HG02798 (cell line): Measurements from ENCODE around the gene MAGEA9.
A peak's percentile ranks its signal among the peaks of the same experiment; 100 is the strongest.
"Not testable (repeated sequence)": the region's sequence is repeated elsewhere in the genome, so short reads cannot be mapped to it uniquely, and the experiment has no call there.

Source experiments
- ATAC-seq: cut with Tn5 transposase; IDR thresholded peaks from one replicate; pipeline ENCODE4 v1.9.1; 2021; ENCODE audit warnings: mild to moderate bottlenecking; ENCODE audit not compliant: unreplicated experiment, poor library complexity

The MAGEA9 gene, protein sequence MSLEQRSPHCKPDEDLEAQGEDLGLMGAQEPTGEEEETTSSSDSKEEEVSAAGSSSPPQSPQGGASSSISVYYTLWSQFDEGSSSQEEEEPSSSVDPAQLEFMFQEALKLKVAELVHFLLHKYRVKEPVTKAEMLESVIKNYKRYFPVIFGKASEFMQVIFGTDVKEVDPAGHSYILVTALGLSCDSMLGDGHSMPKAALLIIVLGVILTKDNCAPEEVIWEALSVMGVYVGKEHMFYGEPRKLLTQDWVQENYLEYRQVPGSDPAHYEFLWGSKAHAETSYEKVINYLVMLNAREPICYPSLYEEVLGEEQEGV

GRCh38 chrX:149781727-149782126 lies at the start of gene MAGEA9:
Gene MAGEA9 (plus strand): TSS chrX:149781930. CDS start chrX:149786211, 4,281 bp downstream.
- ATAC-seq, result not testable (repeated sequence)

GRCh38 chrX:149742269-149742668 lies 39.5 kb upstream of the MAGEA9 start:
- not testable (repeated sequence) for ATAC-seq

DNA sequence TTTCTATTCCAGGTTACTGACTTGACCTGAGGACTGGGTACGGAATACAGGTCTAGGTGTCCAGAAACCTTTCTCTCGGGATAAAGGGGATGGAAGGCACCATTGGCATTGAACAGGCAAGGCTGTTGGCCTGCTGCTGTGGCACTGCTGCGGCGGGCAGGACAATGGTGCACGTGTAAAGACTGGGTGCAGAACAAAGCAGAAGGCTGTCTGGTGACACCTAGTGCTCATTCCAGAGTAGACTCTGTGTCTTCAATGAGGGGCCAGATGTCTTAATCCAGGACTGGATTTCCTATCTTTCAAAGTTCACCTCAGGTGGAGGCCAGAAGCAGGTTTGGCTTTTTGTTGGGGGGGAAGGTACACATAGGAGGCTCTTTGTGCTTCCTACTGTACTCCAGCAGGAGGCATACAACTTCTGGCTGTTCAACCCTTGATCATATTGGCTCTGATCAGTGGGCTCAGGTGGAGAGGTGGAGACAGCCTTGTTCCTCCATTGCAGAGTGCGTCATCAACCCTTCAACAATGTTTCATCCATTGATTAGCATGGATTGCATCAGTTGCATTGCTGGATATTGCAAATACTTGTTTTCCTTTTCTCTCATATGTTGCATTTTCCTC lies 35.2 kb upstream of the MAGEA9 start:
- ATAC-seq, result not testable (repeated sequence)

GRCh38 chrX:149757206-149758067 lies 24.3 kb upstream of the MAGEA9 start:
- no peak for ATAC-seq

GRCh38 chrX:149758068-149758714 lies 23.5 kb upstream of the MAGEA9 start:
- no peak for ATAC-seq

DNA sequence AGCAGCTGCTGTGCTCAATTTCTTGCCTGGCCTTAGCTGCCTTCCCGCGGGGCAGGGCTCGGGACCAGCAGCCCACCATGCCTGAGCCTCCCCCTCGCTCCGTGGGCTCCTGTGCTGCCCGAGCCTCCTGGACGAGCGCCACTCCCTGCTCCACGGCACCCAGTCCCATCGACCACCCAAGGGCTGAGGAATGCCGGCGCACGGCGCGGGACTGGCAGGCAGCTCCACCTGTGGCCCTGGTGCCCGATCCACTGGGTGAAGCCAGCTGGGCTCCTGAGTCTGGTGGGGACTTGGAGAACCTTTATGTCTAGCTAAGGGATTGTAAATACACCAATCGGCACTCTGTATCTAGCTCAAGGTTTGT lies 23.0 kb upstream of the MAGEA9 start:
- not testable (repeated sequence) for ATAC-seq

- ATAC-seq, result no peak
Measured at GRCh38 chrX:149759824-149760223, 21.9 kb upstream of the MAGEA9 start.

DNA sequence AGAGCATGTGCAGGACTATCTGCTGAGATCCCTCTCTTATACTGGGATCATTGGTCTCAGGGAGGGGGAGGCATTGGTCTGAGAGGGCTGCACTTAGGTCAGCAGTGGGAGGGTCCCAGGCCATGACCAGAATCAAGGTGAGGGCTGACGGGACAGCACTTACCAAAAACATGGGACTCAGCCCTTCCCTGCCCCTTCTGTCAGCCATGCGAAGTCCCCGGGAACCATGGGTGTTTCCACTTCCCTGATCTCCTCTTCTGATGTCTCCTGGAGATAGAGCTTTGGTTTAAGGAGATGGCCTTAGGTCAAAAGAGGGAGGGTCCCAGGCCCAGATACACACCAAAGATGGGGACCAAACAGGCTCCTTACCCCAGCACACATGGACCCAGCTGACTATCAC lies 20.8 kb upstream of the MAGEA9 start:
- no peak for ATAC-seq

DNA sequence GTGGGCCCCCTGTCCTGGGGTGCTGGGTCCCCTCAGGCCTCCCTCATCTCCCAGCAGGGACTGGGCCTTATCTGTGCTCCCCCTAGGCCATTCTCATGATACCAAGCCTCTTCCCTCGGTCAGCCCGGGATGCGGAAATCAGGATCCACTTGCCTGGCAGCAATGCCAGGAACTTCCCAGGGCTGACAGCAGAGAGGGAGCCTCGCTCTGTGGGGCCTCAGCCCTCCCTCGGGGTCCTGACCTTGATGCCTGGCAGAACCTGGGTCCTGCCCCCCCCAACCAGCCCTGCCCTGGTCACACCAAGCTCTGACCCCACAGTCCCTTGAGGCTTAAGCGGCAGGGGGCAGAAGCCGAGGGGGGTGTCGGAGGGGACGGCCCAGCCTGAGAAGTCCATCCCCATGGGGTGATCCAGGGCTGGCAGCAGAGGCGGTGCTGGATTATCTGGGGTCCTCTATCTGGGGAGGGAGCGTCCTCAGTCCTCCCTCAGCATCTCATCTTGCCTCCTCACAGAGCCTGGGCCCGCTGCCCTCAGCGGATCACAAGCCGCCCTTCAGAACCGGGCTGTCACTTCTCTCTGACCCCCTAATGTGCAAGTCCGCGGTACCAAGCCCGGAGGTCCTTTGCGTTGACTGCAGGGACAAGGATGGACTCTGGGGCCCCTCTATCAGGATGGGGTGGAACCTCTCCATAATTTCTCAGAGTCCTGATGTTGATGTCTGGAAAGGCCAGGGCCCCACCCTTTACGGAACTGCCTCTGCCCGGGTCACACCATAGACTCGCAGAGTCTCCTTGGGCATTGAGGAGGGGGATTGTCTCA lies 19.7 kb upstream of the MAGEA9 start:
- ATAC-seq, result not testable (repeated sequence)

DNA sequence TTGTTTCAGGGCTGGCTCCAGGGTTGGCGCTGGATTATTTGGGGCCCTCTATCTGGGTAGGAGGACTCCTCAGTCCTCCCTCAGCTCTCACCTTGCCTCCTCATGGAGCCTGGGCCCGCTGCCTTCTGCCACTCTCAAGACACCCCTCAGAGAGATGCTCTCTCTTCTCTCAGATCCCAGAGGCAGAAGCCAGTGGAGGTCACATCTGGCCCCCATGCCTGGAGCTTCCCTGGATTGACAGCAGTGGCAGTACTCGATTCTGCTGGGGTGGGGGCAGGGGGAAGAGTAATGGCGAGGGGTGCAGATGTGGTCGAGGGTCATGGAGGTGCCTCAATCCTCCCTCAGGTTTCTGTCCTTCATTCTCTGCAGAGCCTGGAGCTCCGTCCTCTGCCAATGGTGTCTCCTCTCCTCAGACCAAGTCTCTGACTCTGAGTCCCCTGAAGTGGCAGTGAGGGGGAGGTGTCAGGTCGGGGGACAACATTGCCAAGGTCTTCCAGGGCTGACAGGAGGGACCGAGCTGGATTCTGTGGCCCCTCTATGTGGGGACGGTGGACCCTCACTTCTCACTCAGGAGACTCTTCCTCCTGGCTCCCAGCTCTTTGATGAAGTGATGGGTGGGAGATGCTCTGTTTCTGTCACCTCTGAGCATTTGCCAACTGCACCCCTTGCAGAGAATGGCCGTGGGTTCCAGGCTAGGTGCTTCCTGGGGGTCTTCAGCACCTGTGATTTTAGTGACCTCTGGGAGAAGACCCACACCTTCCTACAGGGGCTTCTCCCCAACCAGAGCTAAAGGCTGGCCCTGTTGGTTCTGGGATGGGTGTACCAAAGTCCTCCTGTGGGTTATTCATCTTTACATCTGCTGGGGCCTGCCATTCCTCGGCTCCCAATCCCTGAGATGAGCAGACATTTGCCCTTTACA lies 18.8 kb upstream of the MAGEA9 start:
- no peak for ATAC-seq

GRCh38 chrX:149770344-149770743 lies 11.4 kb upstream of the MAGEA9 start:
- ATAC-seq, result not testable (repeated sequence)

DNA sequence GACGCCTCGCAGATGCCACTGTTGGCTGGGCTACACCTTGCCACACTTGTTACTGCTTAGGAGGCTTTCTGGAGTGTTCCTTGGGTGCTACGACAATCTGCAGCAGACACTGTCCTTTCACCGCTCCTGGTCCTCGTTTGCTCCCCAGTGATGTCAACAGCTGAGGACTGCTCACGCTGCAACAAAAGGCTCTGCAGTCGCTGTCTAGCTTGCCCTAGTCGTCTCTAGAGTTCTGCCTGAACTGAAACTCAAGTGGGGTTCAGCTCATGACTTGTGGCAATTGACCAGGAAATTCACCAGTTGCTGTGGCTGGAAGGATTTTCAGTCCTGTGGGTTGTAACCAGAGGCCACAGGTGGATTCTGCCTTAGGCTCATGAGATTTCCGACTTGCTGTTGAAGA lies 8.7 kb upstream of the MAGEA9 start:
- ATAC-seq, result not testable (repeated sequence)

- ATAC-seq, result not testable (repeated sequence)
Measured at GRCh38 chrX:149773768-149774167, 8.0 kb upstream of the MAGEA9 start, which contains the start of gene HSFX1. Gene HSFX1 (plus strand): TSS chrX:149774068. CDS start chrX:149774682, 614 bp downstream.

- ATAC-seq, result not testable (repeated sequence)
Measured at GRCh38 chrX:149777999-149778398, 3.7 kb upstream of the MAGEA9 start.

GRCh38 chrX:149795531-149795930 lies 13.8 kb downstream of the MAGEA9 start:
- ATAC-seq, result peak; percentile 99

DNA sequence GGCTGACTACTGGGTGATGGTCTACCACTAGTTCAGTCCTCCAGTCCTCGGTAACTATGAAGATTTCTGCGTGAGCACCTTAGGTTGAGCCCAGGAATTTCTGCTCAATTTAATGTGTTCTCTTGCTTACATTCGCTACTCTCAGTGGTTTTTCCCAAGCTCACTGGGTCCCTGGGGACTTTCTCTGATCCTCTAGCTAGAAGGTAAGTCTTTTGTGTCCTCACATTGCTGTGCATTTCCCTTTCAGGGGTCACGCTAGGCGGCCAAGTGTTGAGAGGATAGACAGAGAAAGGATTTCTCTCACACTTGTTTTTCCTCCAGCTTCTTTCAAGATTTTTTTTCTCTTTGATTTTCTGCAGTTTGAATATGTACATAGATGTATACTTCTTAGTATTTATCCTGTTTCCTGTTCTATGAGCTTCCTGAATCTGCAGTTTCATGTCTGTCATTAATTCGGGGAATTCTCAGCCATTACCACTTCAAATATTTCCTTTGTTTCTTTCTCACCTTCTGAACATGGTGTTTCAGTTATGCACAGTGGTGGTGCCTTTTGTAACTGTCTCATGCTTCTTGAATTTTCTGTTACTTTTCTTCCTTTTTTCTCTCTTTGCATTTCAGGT lies 17.5 kb downstream of the MAGEA9 start:
- no peak for ATAC-seq

DNA sequence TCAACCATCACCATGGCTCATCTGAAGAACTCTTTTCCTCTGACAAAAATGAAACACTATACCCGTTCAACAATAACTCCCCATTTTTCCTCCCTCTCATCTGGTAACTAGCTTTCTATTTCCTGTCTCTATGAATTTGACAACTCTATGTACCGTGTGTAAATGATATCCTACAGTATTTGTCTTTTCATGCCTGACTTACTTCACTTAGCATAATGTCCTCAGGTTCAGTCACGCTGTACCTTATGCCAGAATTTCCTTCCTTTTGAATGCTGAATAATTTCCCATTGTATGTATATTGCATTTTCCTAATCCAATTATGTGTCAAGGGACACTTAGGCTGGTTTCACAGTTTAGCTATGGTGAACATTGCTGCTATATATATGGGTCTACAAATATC lies 18.2 kb downstream of the MAGEA9 start:
- no peak for ATAC-seq

GRCh38 chrX:149803458-149804062 lies 21.8 kb downstream of the MAGEA9 start:
- ATAC-seq, result no peak
